Effector CD4-positive, alpha-beta T cell (primary cell): ENCODE data around the gene TRIM54.
"Not testable (repeated sequence)": the region's sequence is repeated elsewhere in the genome, so short reads cannot be mapped to it uniquely, and the experiment has no call there.

Experiments
- DNase-seq: peaks from one replicate; pipeline ENCODE4 v3.0.0-alpha.2; 2020

Gene TRIM54

DNA sequence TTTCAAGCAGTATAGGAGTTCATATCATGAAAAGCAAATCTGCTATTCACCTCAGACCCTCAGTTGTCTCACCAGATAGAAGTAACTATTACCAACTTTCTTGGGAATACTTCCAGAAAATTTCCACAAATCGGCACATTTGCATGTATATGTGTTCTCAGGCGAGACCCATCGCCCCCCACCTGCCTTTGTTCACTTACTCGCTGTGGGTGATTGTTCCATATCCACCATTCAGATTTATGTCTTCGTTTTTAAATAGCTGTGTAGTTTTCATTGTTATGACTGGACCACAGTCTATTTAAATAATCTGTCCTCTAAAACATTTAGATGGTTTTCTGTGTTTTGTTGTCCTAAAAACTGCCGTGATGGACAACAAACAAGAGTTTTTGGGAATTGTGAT is 3.3 kb downstream of the TRIM54 start:
- DNase-seq: no peak

DNA sequence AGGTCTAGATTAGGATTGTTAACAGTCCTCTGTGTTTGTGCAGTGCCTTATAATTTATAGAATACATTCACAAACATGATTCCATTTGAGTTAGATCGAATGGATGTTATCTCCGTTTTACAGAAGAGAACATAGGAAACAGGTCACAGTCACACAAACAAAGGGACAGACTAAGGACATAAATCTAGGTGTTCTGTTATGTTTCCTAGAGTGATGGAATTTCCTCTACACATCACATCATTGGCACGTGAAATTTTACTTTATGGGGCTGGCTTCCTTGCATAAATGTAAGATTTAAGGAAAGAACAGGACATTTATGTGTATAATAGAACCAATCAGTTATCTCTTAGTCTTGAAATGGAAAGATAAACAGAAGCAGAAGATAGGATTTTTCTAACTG is 6.4 kb downstream of the TRIM54 start:
- DNase-seq: no peak

DNA sequence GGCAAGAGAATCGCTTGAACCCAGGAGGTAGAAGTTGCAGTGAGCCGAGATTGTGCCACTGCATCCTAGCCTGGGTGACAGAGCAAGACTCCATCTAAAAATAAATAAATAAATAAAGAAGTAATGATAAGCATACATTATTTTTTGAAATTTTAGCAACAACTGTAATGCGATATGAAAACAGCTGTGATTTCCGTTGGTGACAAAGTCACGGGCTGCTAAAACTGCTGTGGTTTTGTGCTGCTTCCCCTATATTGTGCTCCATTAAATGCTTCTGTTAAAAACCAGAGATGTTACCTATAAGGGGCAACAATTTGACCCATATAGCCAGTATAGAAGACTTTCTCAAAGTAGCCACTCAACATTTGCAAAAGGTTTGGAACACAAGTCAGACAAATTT is 8.3 kb downstream of the TRIM54 start:
- no peak for DNase-seq

DNA sequence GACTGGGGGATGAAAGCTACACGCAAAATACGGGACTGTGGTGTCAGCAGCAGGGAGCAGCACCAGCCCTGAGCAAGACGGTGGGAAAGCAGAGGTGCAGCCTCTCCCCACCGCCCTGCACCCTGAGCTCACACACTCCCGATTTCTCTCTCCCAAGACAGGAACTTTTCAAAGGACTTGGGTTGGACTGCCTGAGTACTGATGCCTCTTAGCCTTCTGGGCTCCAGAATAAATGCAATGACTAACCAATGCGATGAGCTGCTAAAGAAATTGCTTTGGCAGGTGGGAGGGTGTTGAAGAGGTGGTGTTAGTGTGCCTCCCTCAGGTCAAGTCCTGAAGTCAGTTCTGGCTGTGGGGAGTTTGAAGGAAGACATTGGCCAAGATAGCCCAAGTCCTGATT is 9.6 kb downstream of the TRIM54 start:
- no peak for DNase-seq

DNA sequence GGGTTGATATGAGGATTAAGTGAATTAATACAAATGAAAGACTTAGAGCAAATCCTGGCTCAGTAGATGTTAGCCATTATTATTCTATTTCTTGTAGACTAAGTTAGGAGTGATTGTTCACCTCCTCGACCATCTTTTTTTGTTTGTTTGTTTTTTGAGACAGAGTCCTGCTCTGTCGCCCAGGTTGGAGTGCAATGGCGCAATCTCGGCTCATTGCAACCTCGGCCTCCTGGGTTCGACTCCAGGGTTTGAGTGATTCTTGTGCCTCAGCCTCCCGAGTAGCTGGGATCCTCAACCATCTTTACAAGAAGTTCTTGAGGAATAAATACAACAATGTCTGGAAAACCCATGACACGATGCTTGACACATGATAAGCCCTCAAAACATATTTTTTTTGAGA is 12.7 kb downstream of the TRIM54 start:
- DNase-seq: no peak

DNA sequence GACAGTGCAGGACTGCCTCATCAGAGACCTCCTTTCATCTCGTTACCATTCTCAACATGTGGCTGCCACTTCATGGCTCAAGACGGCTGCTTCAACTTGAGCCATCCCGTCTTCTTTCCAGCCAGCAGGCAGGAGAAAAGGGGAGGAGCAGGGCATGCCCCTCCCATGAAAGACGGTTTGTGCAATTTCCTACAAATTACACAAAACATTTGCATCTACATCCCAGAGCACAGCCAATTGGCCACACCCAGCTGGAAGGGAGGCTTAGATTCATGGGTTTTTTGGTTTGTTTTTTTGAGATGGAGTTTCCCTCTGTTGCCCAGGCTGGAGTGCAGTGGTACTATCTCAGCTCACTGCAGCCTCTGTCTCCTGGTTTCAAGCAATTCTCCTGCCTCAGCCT is 14.3 kb downstream of the TRIM54 start:
- no peak for DNase-seq

DNA sequence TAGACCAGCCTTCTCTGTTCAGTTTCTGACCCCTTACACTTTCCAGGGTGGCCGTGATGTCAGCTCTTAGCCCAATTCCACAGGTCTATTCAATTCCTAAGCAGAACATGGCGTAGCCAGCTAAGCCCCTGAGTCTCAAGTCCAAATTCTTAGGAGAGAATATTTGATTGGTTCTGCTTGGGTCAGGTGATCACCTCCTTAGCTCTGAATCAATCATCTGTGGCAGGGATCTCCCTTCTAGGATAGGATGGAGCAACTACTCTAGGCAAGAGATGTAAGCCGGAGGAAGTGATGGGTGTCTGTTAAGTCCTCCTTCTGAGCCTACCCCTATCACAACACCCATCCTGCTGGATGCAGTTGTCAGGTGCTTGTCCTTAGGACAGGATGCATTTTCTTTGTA is 15.0 kb downstream of the TRIM54 start:
- no peak for DNase-seq

DNA sequence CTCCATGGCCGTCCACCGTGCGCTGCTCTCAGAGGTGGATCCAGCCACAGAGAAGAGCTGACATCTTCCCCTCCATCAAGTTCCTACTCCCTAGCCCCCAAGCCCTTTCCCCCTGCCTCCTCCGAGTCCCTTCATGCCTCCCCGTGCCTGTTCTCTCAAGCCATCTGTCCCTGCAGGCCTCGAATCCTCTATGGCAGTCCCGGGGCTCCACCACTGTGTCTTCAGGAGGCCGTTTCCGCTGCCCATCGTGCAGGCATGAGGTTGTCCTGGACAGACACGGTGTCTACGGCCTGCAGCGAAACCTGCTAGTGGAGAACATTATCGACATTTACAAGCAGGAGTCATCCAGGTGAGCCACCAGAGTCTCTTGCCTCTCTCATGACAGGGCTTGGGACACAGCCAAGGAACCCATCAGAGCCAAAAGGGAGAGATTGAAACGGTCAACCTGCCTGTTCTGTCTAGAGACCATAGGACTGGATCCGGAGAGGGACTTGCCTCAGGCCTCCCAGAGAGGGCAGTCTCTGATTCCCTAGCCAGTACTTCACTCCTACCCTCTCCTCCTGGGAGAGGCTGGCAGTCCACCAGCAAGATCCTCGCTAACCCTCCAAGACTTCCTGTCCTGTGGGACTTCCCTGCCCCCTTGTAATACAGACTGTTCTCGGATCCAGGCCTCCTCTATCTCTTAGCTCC is 16.3 kb downstream of the TRIM54 start:
- no peak for DNase-seq

DNA sequence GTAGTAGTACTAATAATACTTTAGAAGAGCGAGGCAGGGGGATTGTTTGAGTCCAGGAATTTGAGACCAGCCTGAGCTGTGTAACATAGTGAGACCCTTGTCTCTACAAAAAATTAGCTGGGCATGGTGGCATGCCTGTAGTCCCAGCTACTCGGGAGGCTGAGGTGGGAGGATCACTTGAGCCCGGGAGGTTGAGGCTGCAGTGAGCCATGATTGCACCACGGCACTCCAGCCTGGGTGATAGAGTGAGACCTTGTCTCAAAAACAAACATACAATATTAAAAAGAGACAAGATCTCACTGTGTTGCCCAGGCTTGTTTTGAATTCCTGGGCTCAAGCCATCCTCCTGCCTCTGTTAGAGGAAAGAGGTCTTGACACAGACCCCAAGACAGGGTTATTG is 18.4 kb downstream of the TRIM54 start:
- DNase-seq: not testable (repeated sequence)

DNA sequence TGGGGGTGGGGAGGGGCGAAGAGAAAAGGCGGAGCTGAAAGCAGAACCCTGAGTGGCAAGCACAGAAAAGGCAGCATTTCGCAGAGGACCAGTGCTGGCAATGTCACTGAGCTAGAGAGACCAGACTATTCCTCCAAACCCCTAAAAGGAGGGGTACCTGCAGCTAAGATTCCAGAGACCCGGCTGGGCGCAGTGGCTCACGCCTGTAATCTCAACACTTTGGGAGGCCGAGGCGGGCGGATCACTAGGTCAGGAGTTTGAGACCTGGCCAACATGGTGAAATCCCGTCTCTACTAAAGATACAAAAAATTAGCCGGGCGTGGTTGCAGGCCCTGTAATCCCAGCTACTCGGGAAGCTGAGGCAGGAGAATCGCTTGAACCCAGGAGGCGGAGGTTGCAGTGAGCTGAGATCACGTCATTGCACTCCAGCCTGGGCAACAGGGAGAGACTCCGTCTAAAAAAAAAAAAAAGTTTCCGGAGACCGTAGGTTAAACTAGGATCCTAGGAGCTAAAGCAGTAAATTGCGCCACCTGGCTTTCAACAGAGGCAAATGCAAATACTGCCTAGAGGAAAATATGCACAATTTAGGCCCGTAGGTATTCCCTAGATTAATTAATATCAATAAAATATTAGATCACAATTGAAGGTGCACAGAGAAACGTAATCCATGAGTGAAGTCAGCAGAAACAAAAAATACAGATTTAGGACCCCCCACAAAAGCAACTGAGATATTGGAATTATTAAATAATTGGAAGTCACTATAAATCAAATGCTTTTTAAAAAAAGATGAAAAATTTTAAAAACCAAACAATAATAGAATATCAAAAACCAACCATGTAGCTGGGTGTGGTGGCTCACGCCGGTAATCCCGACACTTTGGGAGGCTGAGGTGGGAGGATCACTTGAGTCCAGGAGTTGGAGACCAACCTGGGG is 21.1 kb downstream of the TRIM54 start:
- DNase-seq: peak; percentile 35

DNA sequence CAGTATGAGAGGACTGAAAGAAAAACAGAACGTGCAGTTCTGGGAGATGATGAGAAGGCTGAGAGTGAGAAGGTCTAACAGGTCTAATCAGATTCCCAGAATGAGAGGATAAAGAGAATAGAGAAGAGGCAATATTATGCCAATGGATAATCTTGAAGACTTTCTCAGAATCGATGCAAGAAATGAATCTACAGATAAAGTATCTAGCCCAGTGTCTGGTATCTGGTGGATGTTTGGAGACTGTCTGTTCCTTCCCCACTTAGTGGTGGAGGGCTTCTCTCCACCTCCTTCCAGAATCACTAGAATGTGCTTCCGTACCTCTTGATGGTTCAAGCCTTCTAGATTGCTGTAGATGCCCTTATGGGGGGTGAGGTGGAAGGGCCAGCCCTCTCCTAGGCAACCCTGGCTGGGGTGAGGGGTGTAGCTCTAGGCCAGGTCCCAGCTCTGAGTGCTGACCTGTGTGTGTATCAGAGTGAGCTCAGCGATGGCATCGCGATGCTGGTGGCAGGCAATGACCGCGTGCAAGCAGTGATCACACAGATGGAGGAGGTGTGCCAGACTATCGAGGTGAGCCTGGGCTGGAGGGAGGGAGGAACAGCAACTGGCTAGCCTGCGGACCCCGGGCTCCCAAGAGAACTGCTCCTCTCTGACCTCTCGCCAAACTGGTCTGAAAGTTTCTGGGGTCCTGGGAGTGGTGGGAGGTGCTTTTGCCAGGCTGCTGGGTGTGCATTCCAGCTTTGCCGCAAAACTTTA is 22.4 kb downstream of the TRIM54 start:
- no peak for DNase-seq

DNA sequence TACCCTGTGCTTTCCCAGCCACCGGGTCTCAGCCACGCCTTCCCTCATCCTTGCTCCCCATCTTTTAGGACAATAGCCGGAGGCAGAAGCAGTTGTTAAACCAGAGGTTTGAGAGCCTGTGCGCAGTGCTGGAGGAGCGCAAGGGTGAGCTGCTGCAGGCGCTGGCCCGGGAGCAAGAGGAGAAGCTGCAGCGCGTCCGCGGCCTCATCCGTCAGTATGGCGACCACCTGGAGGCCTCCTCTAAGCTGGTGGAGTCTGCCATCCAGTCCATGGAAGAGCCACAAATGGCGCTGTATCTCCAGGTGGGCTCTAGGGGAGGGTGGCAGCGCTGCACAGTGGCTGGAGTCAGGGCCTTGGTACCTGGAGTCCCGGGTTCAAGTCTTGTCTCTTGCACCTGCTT is 23.3 kb downstream of the TRIM54 start:
- DNase-seq: no peak

DNA sequence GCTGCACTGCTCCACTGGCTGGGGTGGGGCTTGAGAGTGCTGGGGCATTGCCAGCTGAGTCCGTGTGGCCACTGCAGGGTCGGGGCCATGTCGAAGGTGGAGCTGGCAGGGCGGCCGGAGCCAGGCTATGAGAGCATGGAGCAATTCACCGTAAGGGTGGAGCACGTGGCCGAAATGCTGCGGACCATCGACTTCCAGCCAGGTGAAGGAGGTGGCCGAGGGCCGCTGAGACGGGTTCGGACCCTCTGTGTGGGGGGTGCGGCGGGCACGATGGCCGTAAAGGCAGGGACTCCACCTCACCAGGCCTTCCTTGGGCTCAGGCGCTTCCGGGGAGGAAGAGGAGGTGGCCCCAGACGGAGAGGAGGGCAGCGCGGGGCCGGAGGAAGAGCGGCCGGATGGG is 23.9 kb downstream of the TRIM54 start:
- DNase-seq: no peak

DNA sequence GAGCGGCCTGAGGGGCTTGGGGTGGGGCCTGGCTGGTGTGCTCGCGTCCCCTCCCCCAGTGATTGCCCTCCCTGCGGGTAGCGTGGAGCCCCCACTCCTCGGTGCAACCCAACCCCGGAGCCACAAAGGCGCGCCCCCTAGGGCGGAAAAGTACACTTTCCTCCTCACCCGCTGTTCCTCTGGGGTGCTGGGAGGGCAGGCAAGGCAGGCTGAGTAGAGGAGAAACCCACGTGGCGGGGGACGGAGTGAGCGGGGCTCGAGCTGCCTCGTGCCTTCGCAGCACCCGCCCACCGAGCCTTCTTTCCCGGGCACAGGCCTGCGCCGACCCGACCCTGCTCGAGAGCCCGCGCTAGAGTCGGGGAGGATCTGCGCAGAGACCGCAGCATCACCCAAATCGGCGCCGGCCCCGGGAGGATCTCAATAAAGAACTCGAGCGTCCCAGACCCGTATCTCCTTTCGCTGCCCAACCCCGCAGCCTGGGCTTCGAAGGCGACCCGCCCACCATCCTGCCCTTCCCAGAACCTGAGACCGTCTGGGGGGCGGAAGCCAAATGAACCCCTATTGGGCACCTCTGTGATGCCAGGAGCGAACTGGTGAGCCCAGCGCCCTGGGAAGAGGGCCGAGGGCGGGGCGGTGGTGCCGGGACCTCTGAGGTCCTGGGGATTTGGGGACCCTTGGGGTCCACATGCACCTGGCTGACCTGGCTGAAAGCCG is 24.5 kb downstream of the TRIM54 start:
- DNase-seq: peak; percentile 11

DNA sequence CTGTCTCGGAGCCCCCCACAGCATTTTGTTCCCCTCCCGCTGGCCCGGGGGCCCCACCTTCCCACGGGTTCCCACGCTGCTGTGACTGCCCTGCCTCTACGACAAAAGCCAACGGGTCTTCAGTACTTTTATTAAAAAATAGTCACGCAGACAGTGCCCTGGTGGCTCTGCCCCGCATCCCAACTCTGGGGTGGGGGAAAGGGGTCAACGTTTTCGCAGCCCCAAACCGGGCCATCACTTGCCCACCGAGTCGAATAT is 25.0 kb downstream of the TRIM54 start:
- no peak for DNase-seq

DNA sequence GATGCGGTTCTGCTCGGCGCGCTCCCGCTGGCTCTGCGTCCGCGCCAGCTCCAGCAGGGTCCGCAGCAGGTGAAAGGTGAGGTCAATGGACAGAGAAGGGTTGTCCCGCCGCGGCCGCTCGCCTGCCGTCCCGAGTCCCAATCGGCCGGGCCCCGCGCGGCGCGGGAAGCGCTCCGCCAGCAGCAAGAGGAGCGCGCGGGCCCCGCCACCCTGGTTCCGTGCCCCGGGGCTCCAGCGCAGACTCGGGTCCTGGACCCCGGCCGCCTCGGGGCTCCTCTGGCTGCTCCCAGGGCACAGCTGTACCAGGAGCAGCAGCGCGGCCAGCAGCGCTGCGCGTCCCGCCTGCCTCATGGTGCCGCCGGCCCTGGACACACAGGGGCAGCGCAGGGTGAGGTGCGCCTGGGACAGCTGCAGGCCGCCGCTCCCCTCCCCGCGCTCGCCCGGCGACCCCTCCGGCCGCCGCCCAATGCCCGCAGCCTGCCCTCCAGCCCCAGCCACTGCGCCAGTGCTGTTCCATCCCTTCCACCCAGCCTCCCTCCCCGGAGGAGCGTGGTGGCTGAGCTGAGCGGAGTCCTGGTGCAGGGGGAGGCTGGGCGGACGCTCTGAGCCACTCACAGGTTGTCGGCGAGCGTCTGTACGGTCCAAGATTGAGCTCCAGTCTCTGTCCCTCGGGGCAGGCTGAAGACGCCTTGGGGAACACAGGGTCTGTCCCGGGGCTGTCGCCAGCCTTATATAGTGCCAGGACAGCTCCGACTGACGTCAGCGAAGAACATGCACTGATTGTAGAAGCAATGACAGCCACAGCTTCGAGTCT is 25.5 kb downstream of the TRIM54 start:
- DNase-seq: no peak

DNA sequence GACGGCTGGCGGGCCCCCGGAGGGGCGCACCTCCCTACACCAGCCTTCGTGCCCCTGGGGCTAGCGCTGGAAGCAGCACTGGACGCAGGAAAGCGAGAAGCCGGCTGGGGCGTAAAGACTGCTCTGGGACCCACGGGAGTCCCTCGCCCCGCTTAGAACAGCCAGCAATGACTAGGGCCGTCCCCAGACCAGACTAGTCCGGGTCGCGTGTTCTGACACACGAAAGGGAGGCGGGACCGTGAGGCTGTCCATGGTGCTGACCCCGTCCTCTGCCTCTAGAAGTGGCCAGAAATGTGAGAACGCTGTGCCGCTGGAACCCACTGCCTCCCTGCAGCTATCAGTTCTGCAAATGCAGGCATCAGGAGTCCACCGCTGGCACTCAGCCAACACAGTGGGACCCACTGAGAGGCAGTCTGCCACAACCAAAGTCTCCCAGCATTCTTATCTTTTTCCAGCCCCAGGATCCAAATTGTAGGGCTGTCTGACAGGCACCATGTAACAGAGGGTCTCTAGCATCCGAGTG is 26.2 kb downstream of the TRIM54 start, which contains the start of gene UCN:
Gene UCN (minus strand): TSS at position 87 of the 523 bp plus-strand sequence. CDS start 550 bp downstream, outside the sequence.
- DNase-seq: no peak

DNA sequence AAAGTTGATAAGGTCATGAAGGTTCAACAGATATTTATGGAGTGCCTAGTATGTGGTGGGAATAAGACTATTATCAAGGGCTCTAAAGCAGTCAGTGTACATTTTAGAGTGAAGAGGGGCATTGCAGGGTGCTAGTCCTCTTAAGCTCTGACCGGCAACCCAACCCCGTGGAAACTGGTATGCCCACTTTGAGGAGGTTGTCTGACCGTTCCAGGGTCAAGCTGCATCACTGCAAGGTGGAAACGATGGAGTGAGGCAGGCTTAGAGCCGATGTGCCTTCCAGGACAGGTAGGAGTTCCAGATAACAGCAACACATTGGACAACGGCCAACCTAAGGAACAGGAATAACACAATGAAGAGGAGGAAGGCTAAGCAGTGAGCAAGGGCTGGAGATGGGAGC is 27.4 kb downstream of the TRIM54 start:
- DNase-seq: no peak

DNA sequence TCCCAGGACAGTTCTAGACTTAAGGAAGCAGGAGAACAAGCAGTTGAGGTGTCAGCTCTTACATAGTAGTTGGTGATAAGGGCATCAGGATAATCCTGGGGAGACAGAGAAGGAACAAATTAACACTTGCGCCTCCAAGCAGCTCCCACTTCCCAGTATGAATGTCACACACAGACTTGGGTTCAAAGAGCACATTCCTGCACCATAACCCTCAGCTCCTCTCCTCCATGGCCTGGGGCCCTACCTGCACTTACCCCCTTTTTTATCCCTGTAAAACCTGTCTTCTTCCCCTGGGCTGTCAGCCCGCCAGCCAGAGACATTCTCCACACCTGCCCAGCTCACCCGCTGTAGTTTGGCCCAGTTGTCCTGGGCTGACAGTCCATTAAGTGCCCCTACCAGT is 29.9 kb downstream of the TRIM54 start:
- DNase-seq: no peak

DNA sequence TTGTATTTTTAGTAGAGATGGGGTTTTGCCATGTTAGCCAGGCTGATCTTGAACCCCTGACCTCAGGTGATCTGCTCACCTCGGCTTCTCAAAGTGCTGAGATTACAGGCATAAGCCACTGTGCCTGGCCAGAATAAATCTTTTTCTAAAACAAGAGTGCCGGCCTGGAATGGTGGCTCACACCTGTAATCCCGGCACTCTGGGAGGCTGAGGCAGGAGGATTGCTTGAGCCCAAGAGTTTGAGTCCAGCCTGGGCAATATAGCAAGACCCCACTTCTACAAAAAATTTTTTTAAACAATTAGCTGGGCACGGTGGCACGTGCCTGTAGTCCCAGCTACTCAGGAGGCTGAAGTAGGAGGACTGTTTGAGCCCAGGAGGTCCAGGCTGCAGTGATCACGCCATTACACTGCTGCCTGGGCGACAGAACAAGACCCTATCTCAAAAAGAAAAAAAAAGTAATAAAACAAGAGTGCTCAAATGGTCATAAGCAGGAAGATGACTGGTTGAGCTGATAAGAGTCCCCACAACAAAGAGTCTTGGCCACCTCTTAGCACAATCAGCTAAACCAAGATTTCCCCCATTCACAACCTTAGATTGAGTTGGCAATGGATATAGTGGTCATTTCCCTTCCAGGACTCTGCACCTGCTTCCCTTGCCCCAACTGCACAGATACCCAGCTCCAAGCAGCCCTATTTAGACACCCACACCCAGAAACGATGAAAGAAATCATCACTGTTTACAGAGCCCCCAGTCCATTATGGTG is 31.8 kb downstream of the TRIM54 start:
- no peak for DNase-seq

DNA sequence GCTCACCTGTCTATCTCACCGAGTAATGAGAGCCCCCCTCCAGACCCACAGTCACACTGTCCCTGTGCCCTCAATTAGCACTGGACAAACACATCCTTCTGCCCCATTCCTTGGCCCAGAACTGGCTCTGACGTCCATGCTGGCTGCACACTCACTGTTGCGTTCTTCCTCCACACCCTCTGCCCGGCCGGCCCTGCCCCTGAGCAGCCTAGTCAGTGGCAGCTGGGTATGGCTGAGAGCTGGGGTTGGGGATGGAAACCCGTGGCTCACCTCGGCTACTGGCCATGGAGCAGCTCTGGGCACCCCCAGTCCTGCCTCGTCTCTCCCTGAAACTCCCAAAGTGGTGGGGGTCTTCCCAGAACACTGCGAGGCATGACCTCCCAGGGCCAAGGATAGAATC is 32.5 kb downstream of the TRIM54 start:
- DNase-seq: no peak
